IMR-90 (cell line): ENCODE data around the gene TMTC2.

Experiments used
- CEBPB ChIP-seq: IDR thresholded peaks from 2 replicates; pipeline ENCODE4 v1.6.1; 2012; ENCODE audit warnings: low read depth, low read length, improper control_type of control experiment
- CHD1 ChIP-seq: IDR thresholded peaks from 2 replicates; pipeline ENCODE4 v1.6.1; 2012; ENCODE audit warnings: low read depth, low read length, improper control_type of control experiment
- CTCF ChIP-seq: conservative IDR thresholded peaks from 2 replicates; pipeline ENCODE4 v1.5.1; 2012; ENCODE audit warnings: mild to moderate bottlenecking, low read depth, low read length, improper control_type of control experiment
- ELK1 ChIP-seq: fragments of 150-350 bp; IDR thresholded peaks from 2 replicates; pipeline ENCODE4 v1.6.1; 2016; ENCODE audit warnings: low read depth, mild to moderate bottlenecking, low read length, moderate library complexity, borderline replicate concordance
- FOS ChIP-seq: fragments of 150-350 bp; IDR thresholded peaks from 2 replicates; pipeline ENCODE4 v1.6.1; 2016; ENCODE audit warnings: low read depth, low read length
- MAFK ChIP-seq: IDR thresholded peaks from 2 replicates; pipeline ENCODE4 v1.6.1; 2012; ENCODE audit warnings: low read depth, low read length, improper control_type of control experiment
- MAZ ChIP-seq: IDR thresholded peaks from 2 replicates; pipeline ENCODE4 v1.6.1; 2012; ENCODE audit warnings: low read depth, mild to moderate bottlenecking, low read length, improper control_type of control experiment, moderate library complexity, borderline replicate concordance
- MXI1 ChIP-seq: IDR thresholded peaks from 2 replicates; pipeline ENCODE4 v1.6.1; 2012; ENCODE audit warnings: low read depth, mild to moderate bottlenecking, low read length, moderate library complexity, borderline replicate concordance
- POLR2A ChIP-seq: IDR thresholded peaks from 2 replicates; pipeline ENCODE4 v1.6.1; 2012; ENCODE audit warnings: mild to moderate bottlenecking, low read depth, low read length
- RCOR1 ChIP-seq: IDR thresholded peaks from 2 replicates; pipeline ENCODE4 v1.6.1; 2012; ENCODE audit warnings: mild to moderate bottlenecking, low read length, improper control_type of control experiment; ENCODE audit not compliant: insufficient replicate concordance
- RFX5 ChIP-seq: IDR thresholded peaks from 2 replicates; pipeline ENCODE4 v1.8.0; 2012; ENCODE audit warnings: low read depth, mild to moderate bottlenecking, low read length, moderate library complexity
- SMC3 ChIP-seq: fragments of 150-350 bp; IDR thresholded peaks from 2 replicates; pipeline ENCODE4 v1.6.1; 2016; ENCODE audit warnings: low read depth, mild to moderate bottlenecking, antibody characterized with exemption, low read length, moderate library complexity

- TF ChIP-seq POLR2A (no peak), CTCF (no peak), CEBPB (no peak), ELK1 (no peak), RFX5 (no peak), MAZ (no peak), MXI1 (no peak), MAFK (no peak), FOS (no peak), RCOR1 (no peak), CHD1 (no peak), SMC3 (no peak)
Measured at GRCh38 chr12:82961835-82962234, 275.1 kb downstream of the TMTC2 start.
